Upper lobe of right lung (tissue), 1 donor: Measurements from ENCODE around the gene HPGD. TPM values are rescaled to one million over a fixed set of nuclear protein-coding genes. Genes with fewer than 3 reads are reported as not detected.

Experiments used
- ATAC-seq: fragments of 200-7000 bp; cut with Tn5 transposase; one replicate; pipeline ENCODE4 v1.9.1; 2020; ENCODE audit warnings: mild to moderate bottlenecking, moderate library complexity
- DNase-seq: peaks from one replicate; pipeline ENCODE4 v3.0.0-alpha.2; 2020
- H3K27ac ChIP-seq: fragments of 200-600 bp; one replicate; pipeline ENCODE4 v1.8.0; 2022
- H3K27me3 ChIP-seq: fragments of 200-600 bp; one replicate; pipeline ENCODE4 v1.8.0; 2022; ENCODE audit warnings: mild to moderate bottlenecking
- H3K36me3 ChIP-seq: fragments of 200-600 bp; one replicate; pipeline ENCODE4 v1.8.0; 2022
- H3K4me1 ChIP-seq: fragments of 200-600 bp; one replicate; pipeline ENCODE4 v1.8.0; 2022
- H3K4me3 ChIP-seq: fragments of 200-600 bp; one replicate; pipeline ENCODE4 v1.8.0; 2022; ENCODE audit warnings: mild to moderate bottlenecking
- H3K9me3 ChIP-seq: fragments of 200-600 bp; one replicate; pipeline ENCODE4 v1.8.0; 2022
- CTCF ChIP-seq: fragments of 200-600 bp; IDR thresholded peaks from one replicate; pipeline ENCODE4 v1.8.0; 2022; ENCODE audit warnings: antibody characterized with exemption
- intact Hi-C: fragments of 100-400 bp; cut with DNase I; formaldehyde crosslinking; loops from one replicate; pipeline ENCODE4 v1.11.0; 2022
- total RNA-seq: library from RNA; stranded (reverse); fragmentation: NEBNext Ultra II Directional; extraction: Animal tissue kit (Norgen Biotek cat#: 25700); gene quantifications from one replicate; pipeline ENCODE4 v1.2.1, GENCODE V29; 2021
- donor health status: DM: no; HTN: yes; CAD: no; lungs with severe emphysema.

HPGD gene
- total RNA-seq, 1 donor from 2014 or later = 77.2 TPM

DNA sequence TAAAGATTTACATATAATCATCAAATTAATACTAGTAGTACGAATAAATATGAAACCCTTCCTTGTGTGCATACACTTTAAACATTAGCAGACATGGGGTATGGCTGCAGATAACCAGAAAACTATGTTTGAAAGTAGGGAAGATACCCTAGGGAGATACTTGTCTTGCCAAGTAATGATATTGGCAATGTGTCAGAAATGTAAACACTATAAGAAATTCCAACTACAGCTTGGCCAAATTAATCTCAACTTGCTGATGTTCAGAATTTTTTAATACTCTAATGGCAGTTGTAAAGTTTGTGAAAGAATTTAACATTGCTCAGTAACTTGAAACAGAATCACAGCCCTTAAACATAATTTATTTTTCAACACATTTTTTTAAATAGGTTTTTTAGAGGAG, 27.4 kb upstream of the HPGD start:
- no peak for ATAC-seq
- Histone ChIP-seq H3K4me1 (no peaks in the 10 kb centered on the region), H3K9me3 (no peaks in the 10 kb centered on the region), H3K27me3 (no peaks in the 10 kb centered on the region), H3K4me3 (no peak overlapping the region), H3K27ac (no peak overlapping the region), H3K36me3 (no peaks in the 10 kb centered on the region)
- intact Hi-C loops = no loop called here
- DNase-seq = no peak
- no peak for TF ChIP-seq CTCF

DNA sequence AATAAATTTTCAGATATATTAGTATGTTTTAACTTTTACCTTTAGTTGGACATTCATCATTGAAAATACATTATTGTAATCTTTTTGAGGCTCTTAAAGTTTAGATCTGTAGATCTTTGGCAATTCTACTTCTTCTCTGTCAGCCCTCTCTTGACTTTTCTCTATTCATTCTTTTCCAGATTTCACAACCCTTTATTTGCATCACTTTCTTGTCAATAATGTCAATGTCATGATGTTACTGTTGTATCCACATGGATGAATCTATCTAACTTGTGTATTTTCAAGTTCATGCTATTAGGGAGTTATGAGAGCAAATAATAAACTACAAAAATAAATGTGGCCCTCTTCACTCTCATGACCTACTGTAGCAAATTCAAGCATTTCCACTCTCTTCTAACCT, 23.0 kb upstream of the HPGD start:
- no peak for ATAC-seq
- intact Hi-C loops = no loop called here
- no peak for DNase-seq
- Histone ChIP-seq H3K4me1 (no peaks in the 10 kb centered on the region), H3K27me3 (no peaks in the 10 kb centered on the region), H3K4me3 (no peak overlapping the region), H3K36me3 (no peaks in the 10 kb centered on the region), H3K9me3 (no peaks in the 10 kb centered on the region), H3K27ac (no peak overlapping the region)
- no peak for TF ChIP-seq CTCF

DNA sequence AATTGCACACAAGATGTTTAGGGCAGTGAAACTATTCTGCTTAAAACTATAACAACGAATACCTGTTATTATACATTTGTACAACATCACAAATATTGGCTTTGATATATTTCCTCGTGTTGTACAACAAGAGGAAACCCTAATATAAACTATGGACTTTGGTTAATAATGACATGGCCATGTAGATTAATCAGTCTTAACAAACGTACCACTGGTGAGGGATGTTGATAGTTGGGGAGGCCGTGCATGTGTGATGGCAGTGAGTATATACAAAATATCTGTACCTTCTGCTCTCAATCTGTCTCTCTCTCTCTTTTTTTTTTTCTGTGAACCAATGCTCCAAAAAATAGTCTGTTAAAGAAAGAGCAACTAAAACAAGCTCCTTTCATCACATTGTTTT, 22.2 kb upstream of the HPGD start:
- no peak for ATAC-seq
- Histone ChIP-seq H3K4me3 (no peak overlapping the region), H3K27me3 (no peaks in the 10 kb centered on the region), H3K4me1 (no peaks in the 10 kb centered on the region), H3K36me3 (no peaks in the 10 kb centered on the region), H3K9me3 (no peaks in the 10 kb centered on the region), H3K27ac (no peak overlapping the region)
- intact Hi-C loops = no loop called here
- TF ChIP-seq CTCF = no peak
- DNase-seq = no peak

DNA sequence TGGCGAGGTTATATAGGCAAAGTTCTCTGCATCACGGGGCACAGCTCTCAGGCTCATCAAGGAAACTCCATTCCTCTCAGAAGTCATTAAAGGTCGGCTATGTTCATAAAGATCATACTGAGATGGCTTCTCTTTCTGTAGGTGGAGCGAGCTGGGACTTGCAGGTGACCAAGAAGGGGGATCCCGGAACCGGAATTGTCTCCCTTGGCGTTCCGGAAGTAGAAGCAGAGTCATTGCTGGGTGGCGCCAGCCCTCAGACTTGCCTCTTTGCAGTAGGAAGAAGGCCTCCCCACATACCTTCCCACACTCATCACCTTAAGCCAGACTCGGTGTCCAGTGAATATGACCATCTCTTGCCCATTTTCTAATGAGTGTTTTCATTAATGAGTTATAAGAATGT, 17.9 kb upstream of the HPGD start:
- no peaks in the 10 kb centered on the region for H3K27me3 ChIP-seq
- no peaks in the 10 kb centered on the region for H3K36me3 ChIP-seq
- no peak overlapping the region for H3K4me3 ChIP-seq
- H3K27ac ChIP-seq = no peak overlapping the region
- H3K4me1 ChIP-seq = no peaks in the 10 kb centered on the region
- intact Hi-C loops = no loop called here
- ATAC-seq = no peak
- no peak for TF ChIP-seq CTCF
- no peak for DNase-seq
- no peaks in the 10 kb centered on the region for H3K9me3 ChIP-seq

- Histone ChIP-seq H3K4me1 (no peaks in the 10 kb centered on the region), H3K4me3 (no peak overlapping the region), H3K27me3 (no peaks in the 10 kb centered on the region), H3K36me3 (no peaks in the 10 kb centered on the region), H3K9me3 (no peaks in the 10 kb centered on the region), H3K27ac (no peak overlapping the region)
- intact Hi-C loops = no loop called here
- DNase-seq (no peak), ATAC-seq (no peak)
- TF ChIP-seq CTCF = no peak
These were observed 17.3 kb upstream of the HPGD start for GRCh38 chr4:174539571-174539970.

- DNase-seq = no peak
- no peak overlapping the region for H3K27ac ChIP-seq
- H3K4me3 ChIP-seq = no peak overlapping the region
- no peak for TF ChIP-seq CTCF
- H3K36me3 ChIP-seq = no peaks in the 10 kb centered on the region
- ATAC-seq = no peak
- H3K9me3 ChIP-seq = no peaks in the 10 kb centered on the region
- H3K27me3 ChIP-seq = no peaks in the 10 kb centered on the region
- H3K4me1 ChIP-seq = no peaks in the 10 kb centered on the region
- intact Hi-C loops = no loop called here
These were observed 16.6 kb upstream of the HPGD start for GRCh38 chr4:174538876-174539250.
